Amygdala (tissue), 56 donors: Measurements from ENCODE around the gene CEP85L.

Experiments
- DNase-seq, 56 donors: peaks; one replicate each; lab custom pipeline; 2025; lab: John Stamatoyannopoulos, UW

CEP85L gene

GRCh38 chr6:118663993-118664985 is 12.9 kb upstream of the CEP85L start:
- DNase-seq: no peak

GRCh38 chr6:118661831-118662230 is 10.4 kb upstream of the CEP85L start:
- no peak for DNase-seq

GRCh38 chr6:118660218-118660569 is 8.8 kb upstream of the CEP85L start:
- DNase-seq: peak in 2 of 56 donors; percentile 12 to 81

- DNase-seq: no peak
Observed at GRCh38 chr6:118659513-118660217, 8.3 kb upstream of the CEP85L start.

GRCh38 chr6:118656847-118657451 is 5.6 kb upstream of the CEP85L start:
- DNase-seq: no peak

- DNase-seq: no peak
Observed at GRCh38 chr6:118652051-118652615, 742 bp upstream of the CEP85L start.

- DNase-seq: peak in 36 of 56 donors; percentile 10 to 68 (median 45)
Observed at GRCh38 chr6:118650582-118651281, 659 bp downstream of the CEP85L start.

GRCh38 chr6:118649918-118650581 is 1.3 kb downstream of the CEP85L start:
- DNase-seq: peak in 4 of 56 donors; percentile 4 to 35 (median 21)

GRCh38 chr6:118648866-118649554 is 2.4 kb downstream of the CEP85L start:
- no peak for DNase-seq

- no peak for DNase-seq
Observed at GRCh38 chr6:118646977-118647376, 4.4 kb downstream of the CEP85L start.

GRCh38 chr6:118645395-118645794 is 6.0 kb downstream of the CEP85L start:
- no peak for DNase-seq

GRCh38 chr6:118644007-118644406 is 7.4 kb downstream of the CEP85L start:
- DNase-seq: no peak

- no peak for DNase-seq
Observed at GRCh38 chr6:118641042-118641441, 10.3 kb downstream of the CEP85L start.

- DNase-seq: no peak
Observed at GRCh38 chr6:118639054-118639964, 12.1 kb downstream of the CEP85L start.

GRCh38 chr6:118638288-118638687 is 13.1 kb downstream of the CEP85L start:
- DNase-seq: no peak

- DNase-seq: no peak
Observed at GRCh38 chr6:118635909-118636735, 15.3 kb downstream of the CEP85L start.

- no peak for DNase-seq
Observed at GRCh38 chr6:118632359-118632758, 19.0 kb downstream of the CEP85L start.
